GM18519 (cell line): Measurements from ENCODE around the gene MTA3.

Experiments used
- ATAC-seq: cut with Tn5 transposase; IDR thresholded peaks from one replicate; pipeline ENCODE4 v1.9.1; 2021; ENCODE audit warnings: mild to moderate bottlenecking, moderate library complexity; ENCODE audit not compliant: unreplicated experiment, low FRiP score

Gene MTA3

DNA sequence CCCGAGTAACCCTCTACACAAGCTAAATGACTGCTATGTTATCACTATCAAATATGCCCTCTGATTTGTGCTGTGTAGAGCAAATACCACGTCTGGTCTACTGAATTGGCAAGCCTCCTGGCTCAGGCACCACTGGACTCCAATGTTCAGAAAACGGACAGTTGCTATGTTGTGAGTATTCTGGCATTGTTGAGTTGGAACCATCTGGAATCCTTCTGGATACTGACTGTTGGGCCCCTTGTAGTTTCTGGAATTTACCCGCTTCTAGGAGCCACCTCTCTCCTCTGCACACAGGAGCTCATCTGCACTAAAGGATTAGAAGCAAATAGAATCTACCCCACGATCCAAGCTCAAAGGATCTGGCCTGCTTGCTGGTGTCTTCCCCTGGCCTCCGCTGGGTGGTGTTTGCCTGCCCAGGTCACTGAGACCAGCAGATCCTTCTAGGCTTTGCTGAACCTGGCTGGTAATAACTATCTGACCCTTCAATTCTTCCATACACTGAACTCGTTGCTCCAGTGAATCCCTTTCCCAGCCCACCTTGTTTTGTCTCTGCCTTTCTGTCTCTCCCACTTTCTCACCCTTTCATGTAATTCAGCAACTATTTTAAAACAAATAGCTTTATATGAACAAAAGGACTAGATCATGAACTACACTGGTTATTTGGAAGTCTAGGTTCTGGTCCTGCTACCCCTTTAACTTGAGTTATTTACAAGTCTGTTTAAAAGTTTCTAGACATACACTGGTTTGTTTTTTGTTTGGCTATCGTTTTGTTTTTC is 226.0 kb downstream of the MTA3 start:
- ATAC-seq: no peak

- ATAC-seq: no peak
Measured at GRCh38 chr2:42795275-42795674, 226.8 kb downstream of the MTA3 start.

- ATAC-seq: peak; percentile 33
Measured at GRCh38 chr2:42795841-42796301, 227.4 kb downstream of the MTA3 start.

GRCh38 chr2:42796427-42797248 is 228.2 kb downstream of the MTA3 start:
- ATAC-seq: no peak

GRCh38 chr2:42797281-42797680 is 228.8 kb downstream of the MTA3 start:
- ATAC-seq: no peak

DNA sequence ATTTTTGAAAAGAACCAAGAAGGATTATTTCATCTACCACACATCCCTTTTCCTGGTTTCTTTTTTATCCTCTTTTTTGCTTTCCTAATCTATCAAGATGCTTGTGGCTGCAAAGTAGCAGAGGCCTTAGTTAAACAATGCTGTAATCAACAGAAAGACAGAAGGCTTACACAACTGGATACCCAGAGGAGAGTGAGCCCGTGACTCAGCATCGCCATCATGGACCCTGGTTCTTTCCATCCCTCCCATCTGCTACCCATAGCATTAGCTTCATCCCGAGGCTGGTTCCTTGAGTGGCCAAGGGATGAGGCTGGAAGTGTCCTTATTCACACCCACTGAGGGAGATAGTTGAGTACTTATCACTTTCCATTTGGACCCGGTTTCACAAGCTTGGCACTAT is 231.4 kb downstream of the MTA3 start:
- no peak for ATAC-seq

GRCh38 chr2:42800461-42800962 is 232.1 kb downstream of the MTA3 start:
- ATAC-seq: no peak

DNA sequence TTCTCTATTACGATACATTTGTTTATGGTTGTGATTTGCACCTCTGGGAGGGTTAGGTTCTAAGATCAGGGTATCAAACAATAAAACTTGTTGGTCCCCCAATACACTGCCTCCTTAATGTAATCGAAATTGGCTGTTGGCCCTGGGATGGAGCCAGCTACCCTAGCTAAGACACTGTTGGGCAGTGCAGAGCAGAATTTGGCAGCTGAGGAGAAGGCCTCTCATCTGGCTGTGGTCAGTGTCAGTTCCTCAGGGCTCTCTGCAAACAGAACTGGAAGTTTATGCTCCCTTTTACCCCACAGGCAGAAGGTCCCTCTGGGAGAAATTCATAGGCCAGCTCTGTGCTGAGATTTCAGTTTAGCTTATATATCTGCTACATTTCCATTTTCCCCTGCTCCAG is 232.5 kb downstream of the MTA3 start:
- no peak for ATAC-seq

- no peak for ATAC-seq
Measured at GRCh38 chr2:42801381-42801780, 232.9 kb downstream of the MTA3 start.

- no peak for ATAC-seq
Measured at GRCh38 chr2:42802150-42802549, 233.7 kb downstream of the MTA3 start.

- ATAC-seq: no peak
Measured at GRCh38 chr2:42804338-42804737, 235.9 kb downstream of the MTA3 start.

DNA sequence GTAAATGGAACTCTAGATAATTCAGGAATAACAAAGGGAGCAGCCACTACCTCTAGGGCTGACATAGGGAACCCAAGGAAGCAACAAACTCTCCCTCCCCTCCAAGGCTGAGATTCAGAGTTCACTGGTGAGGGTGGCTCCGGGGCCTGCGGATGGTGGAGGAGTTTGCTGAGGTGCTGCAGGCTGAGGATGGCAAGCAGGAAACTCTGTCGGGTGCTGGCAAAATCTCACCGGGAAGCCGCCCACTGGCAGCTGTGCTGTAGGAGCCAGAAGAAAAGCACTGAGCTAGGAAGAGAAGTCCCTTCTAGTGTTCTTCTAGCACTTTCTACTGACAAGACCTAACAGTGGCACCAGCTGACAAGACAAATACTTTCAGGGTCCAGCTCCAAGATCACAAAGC is 236.5 kb downstream of the MTA3 start:
- no peak for ATAC-seq
